Melanocyte of skin (primary cell): Measurements from ENCODE around the gene C9orf50. TPM values are rescaled to one million over a fixed set of nuclear protein-coding genes. Genes with fewer than 3 reads are reported as not detected.

ENCODE experiments used
- total RNA-seq, 2 donors: library from RNA; depleted of rRNA; stranded (reverse); fragments of >200 nt; gene quantifications; 2 replicates each; pipeline ENCODE4 v1.2.3, GENCODE V29; 2012

C9orf50 gene, protein sequence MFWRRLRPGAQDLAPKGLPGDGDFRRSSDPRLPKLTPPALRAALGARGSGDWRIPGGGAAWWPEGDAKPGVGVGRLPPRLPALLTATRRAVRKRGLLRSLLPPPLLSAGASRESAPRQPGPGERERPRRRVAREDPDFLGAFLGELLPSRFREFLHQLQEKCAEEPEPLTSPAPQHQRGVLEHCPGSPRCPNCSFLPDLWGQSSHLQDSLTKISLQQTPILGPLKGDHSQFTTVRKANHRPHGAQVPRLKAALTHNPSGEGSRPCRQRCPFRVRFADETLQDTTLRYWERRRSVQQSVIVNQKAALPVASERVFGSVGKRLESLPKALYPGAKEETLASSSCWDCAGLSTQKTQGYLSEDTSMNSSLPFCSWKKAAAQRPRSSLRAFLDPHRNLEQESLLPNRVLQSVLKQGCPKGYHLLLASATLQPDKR
- total RNA-seq, result not detected

DNA sequence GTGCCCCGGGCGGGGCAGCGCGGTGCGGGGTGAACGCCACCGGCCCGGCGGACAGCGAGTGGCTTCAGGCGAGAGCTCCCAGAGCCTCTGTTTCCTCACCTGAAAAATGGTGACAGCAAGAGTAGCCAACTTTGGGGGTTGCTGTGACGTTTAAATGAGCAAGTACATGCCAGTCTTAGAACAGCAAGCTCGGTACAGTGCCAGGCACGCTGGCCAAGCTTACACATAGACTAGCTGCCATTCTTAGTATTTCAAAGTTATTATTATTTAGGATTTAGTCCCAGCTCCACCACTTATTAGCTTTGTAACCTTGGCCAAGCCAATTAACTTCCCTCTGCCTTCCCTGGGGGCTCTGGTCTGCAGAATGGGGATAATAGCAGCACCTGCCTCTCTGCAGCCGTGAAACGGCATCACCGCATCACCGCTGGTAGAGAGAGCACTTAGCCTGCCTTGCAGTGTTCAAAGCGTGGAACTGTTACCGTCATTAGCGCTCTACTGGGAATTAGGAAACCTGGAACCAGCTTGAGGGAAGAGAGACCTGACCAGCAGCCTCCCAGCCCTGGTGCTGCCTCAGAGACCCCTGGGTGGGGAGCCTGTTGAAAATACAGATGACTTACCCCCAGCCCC lies at the start of gene C9orf50:
TSS of gene C9orf50 (minus strand) at position 433 of the 627 bp plus-strand sequence. CDS start 527 bp downstream, outside the sequence.

DNA sequence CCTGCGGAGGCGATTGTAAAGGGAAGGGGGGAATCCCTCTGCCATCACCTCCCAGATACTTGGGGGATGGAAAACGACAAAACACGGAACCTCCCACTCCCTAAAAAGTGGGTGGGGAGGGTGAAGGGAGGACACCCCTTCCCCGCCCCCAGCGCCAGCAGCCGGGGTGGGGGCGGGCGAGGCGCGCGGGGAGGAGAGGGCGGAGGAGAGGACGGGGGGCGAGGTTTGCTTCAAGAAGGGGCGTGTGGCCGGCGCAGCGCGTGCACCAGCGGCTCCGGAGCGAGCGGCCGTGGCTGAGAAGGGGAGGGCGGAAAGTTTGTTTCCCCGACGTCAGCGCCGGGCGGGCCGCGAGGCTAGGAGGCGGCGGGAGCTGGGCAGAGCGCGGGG lies 44.5 kb upstream of the C9orf50 start, which contains the start of gene PRRX2:
TSS of gene PRRX2 (plus strand) at position 259 of the 387 bp plus-strand sequence. CDS start 221 bp downstream, outside the sequence.

DNA sequence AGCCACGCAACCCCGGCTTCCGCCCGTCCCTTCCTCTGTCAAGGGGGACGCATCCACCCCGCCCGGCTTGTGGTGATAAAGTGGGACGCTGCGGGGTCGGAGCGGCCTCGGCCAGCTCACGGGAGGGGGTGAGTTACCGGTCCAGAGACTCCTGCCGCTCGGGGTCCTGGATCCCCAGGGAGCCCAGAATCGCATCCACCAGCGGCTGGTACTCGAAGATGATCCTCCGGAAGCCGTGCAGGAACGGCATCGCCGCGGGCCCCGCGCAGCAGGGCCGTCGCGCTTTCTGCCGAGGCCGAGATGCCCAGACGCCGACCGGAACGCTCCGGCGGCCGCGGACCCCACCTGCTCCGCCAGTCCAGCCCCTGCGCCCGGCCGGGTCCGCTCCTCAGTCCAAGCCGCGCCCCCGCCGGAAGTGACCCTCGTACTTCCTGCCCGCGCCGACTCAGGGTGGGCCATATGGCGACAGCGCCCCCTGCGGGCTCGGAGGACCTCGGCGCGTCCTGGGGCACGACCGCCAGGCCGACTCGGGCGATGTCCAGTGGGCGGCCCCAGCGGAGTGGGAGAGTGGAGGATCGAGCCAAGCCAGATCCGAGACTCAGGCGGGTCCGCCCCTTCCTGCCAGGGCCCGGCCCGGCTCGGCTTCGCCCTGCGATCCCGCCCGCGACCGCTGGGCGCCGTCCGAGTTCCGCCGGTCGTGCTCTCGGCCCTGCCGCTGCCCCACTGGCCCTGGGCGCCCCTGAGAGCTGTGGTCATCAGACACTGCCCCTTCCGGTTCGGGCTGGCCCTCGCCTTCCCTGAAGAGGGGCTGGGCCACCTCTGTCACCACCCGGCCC lies 21.1 kb upstream of the C9orf50 start, which contains the start of gene ASB6:
TSS of gene ASB6 (minus strand) at position 402 of the 836 bp plus-strand sequence. CDS start at position 250, 152 bp downstream.

DNA sequence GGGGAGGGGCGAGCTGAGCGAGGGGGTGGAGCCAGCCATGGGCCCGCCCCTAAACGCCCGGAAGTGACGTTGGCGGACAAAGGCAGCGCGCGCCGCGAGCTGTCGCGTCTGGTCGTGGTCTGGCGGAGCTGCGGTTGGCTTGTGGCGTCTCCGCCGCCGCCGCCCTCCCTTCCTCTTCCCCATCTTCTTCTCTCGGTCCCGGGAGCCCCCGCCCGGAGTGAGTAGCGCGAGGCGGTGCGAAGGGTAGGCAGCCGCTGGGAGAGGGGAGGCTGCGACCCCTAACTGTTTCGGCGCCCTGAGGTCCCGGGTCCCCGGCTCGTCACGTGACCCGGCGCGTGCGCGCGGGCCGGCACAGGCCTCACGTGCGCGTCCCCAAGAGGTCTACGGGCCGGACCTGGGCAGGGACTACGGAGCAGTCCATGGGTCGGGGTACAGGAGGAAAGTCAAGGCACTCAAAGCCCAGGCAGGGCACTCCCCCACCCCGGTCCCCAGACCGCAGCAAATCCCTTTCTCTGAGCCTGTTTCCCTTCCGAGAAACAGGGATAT lies 5.3 kb upstream of the C9orf50 start, which contains the start of gene NTMT1:
TSS of gene NTMT1 (plus strand) at position 85 of the 546 bp plus-strand sequence. CDS start 6,541 bp downstream, outside the sequence.

Other genes with a start within 250 kb of the C9orf50 start
- gene NTMT1, start 5.1 kb upstream of the C9orf50 start, total RNA-seq, result 10 to 100 TPM; 27.5 to 46.6 TPM
- 10 to 100 TPM; 17.9 to 19.6 TPM for gene ASB6, start 21.1 kb upstream of the C9orf50 start, total RNA-seq
- gene PRRX2, start 44.5 kb upstream of the C9orf50 start, total RNA-seq, result not detected
- 1 to 10 TPM; 5.0 to 9.3 TPM for gene PTGES, start 131.9 kb upstream of the C9orf50 start, total RNA-seq
- 10 to 100 TPM; 16.0 to 17.9 TPM for gene TOR1B, start 182.1 kb upstream of the C9orf50 start, total RNA-seq
- gene TOR1A, start 203.0 kb upstream of the C9orf50 start, total RNA-seq, result 10 to 100 TPM; 35.4 to 52.3 TPM
- gene C9orf78, start 214.2 kb upstream of the C9orf50 start, total RNA-seq, result 10 to 100 TPM; 32.0 to 37.6 TPM
- gene USP20, start 214.4 kb upstream of the C9orf50 start, total RNA-seq, result 10 to 100 TPM; 13.4 to 16.0 TPM